HepG2 (cell line): ENCODE results near the gene ADAMTS17. TPM values are rescaled to one million over a fixed set of nuclear protein-coding genes. Genes with fewer than 3 reads are reported as not detected.

Experiments used
- ATAC-seq: fragments of 200-7000 bp; cut with Tn5 transposase; 3 replicates; pipeline ENCODE4 v1.9.1; 2020; ENCODE audit warnings: mild to moderate bottlenecking, moderate library complexity
- BruUV-seq: library from RNA; stranded (reverse); fragments of 400-500 nt; replicated peaks from 2 replicates; lab custom pipeline; 2021; lab: Mats Ljungman, UMichigan
- CTCF ChIA-PET: fragments of 300-600 bp; formaldehyde crosslinking; extraction: SDS; loops from one replicate; lab custom pipeline; 2021; ENCODE audit warnings: low total read pairs, inconsistent platforms, low intra/inter-chr PET ratio; lab: Yijun Ruan, JAX
- POLR2A ChIA-PET: fragments of 350-600 bp; sonication (Branson Sonifier 250); formaldehyde crosslinking; loops from one replicate; lab custom pipeline; 2020; ENCODE audit warnings: antibody characterized with exemption, inconsistent platforms; lab: Yijun Ruan, JAX
- DNase-seq: peaks from one replicate; pipeline ENCODE4 v3.0.0-alpha.2; 2015; ENCODE audit warnings: low spot score
- FAIRE-seq: peaks from 3 replicates; lab custom pipeline; 2011; peaks lifted over from hg19 to GRCh38; lab: Jason Lieb, UNC
- H2AFZ ChIP-seq: one replicate; pipeline ENCODE4 v1.6.1; 2011; ENCODE audit warnings: low read length, inconsistent platforms
- H3K27ac ChIP-seq: fragments of 300-600 bp; 3 replicates; pipeline ENCODE4 v1.8.0; 2011; ENCODE audit warnings: mixed run types, mild to moderate bottlenecking, mixed read lengths, low read length, inconsistent platforms; ENCODE audit not compliant: insufficient read depth; ENCODE audit errors: extremely low read length
- H3K27me3 ChIP-seq, 2 experiments: fragments of 200-600 bp in 1 of 2; 2 replicates in 1 of 2; 3 replicates in 1 of 2; pipeline versions ENCODE4 v1.6.0 to v1.8.0; 2011; ENCODE audit warnings: low read length in 2 of 2, mild to moderate bottlenecking in 2 of 2, moderate library complexity in 2 of 2, inconsistent platforms in 1 of 2; ENCODE audit not compliant: insufficient read depth in 2 of 2, control insufficient read depth in 1 of 2
- H3K36me3 ChIP-seq, 2 experiments: fragments of 200-600 bp in 1 of 2; replicated peaks in 1 of 2; 2 replicates in 1 of 2; 3 replicates in 1 of 2; pipeline versions ENCODE4 v1.5.1 to v1.8.0; 2011; ENCODE audit warnings: low read length in 2 of 2, inconsistent platforms in 1 of 2; ENCODE audit not compliant: insufficient read depth in 2 of 2, control insufficient read depth in 1 of 2
- H3K4me1 ChIP-seq: 2 replicates; pipeline ENCODE4 v1.5.1; 2012; ENCODE audit warnings: low read length, inconsistent platforms; ENCODE audit not compliant: insufficient read depth
- H3K4me2 ChIP-seq: 2 replicates; pipeline ENCODE4 v1.6.0; 2011; ENCODE audit warnings: low read depth, low read length, inconsistent platforms
- H3K4me3 ChIP-seq, 3 experiments: fragments of 200-600 bp in 1 of 3; sonication (generic), shearing (Covaris generic) in 1 of 3; replicated peaks in 1 of 3; 2 replicates each; pipeline ENCODE4 v1.5.1; 2011 to 2016; ENCODE audit warnings: low read length in 3 of 3, inconsistent platforms in 2 of 3, low read depth in 2 of 3, mild to moderate bottlenecking in 2 of 3, control low read depth in 1 of 3, mixed read lengths in 1 of 3; ENCODE audit not compliant: insufficient read depth in 1 of 3
- H3K79me2 ChIP-seq: one replicate; pipeline ENCODE4 v1.6.1; 2011; ENCODE audit warnings: low read length, inconsistent platforms; ENCODE audit not compliant: insufficient read depth
- H3K9ac ChIP-seq: 2 replicates; pipeline ENCODE4 v1.6.0; 2011; ENCODE audit warnings: mild to moderate bottlenecking, low read depth, low read length, inconsistent platforms; ENCODE audit not compliant: insufficient read depth
- H3K9me3 ChIP-seq: 2 replicates; pipeline ENCODE4 v1.5.1; 2012; ENCODE audit warnings: mild to moderate bottlenecking, low read length
- H4K20me1 ChIP-seq: 2 replicates; pipeline ENCODE4 v1.6.0; 2011; ENCODE audit warnings: inconsistent platforms, mild to moderate bottlenecking, low read length, moderate library complexity; ENCODE audit not compliant: insufficient read depth
- ATF7-NPFF ChIP-seq: sonication (generic); formaldehyde crosslinking; IDR thresholded peaks from 2 replicates; pipeline ENCODE4 v1.8.1; 2023; ENCODE audit warnings: mild to moderate bottlenecking, low read depth, missing genetic modification reagents, moderate library complexity
- FOSL2 ChIP-seq: sonication (generic); formaldehyde crosslinking; IDR thresholded peaks from 2 replicates; pipeline ENCODE4 v1.4.0; 2020; ENCODE audit warnings: missing genetic modification reagents
- GATA4 ChIP-seq: sonication (generic); IDR thresholded peaks from 2 replicates; pipeline ENCODE4 v1.6.1; 2016; ENCODE audit warnings: antibody characterized with exemption, low read depth, borderline replicate concordance
- KMT2A ChIP-seq: sonication (generic); formaldehyde crosslinking; IDR thresholded peaks from 2 replicates; pipeline ENCODE4 v1.4.0; 2020; ENCODE audit warnings: missing genetic modification reagents
- MAFG ChIP-seq: sonication (generic); formaldehyde crosslinking; IDR thresholded peaks from 2 replicates; pipeline ENCODE4 v1.5.1; 2020; ENCODE audit warnings: mild to moderate bottlenecking, missing genetic modification reagents
- MLX ChIP-seq: IDR thresholded peaks from 2 replicates; pipeline ENCODE4 v1.6.1; 2016
- PBX2 ChIP-seq: IDR thresholded peaks from 2 replicates; pipeline ENCODE4 v1.6.1; 2016; ENCODE audit warnings: control low read depth
- REXO4 ChIP-seq: sonication (generic); formaldehyde crosslinking; IDR thresholded peaks from 2 replicates; pipeline ENCODE4 v1.8.0; 2022; ENCODE audit warnings: missing genetic modification reagents, mild to moderate bottlenecking, borderline replicate concordance
- RXRB ChIP-seq: IDR thresholded peaks from 2 replicates; pipeline ENCODE4 v1.6.1; 2016; ENCODE audit warnings: borderline replicate concordance, missing genetic modification reagents, missing compliant biosample characterization
- SOX5 ChIP-seq: IDR thresholded peaks from 2 replicates; pipeline ENCODE4 v1.6.1; 2016; ENCODE audit warnings: borderline replicate concordance
- TOPORS ChIP-seq: sonication (generic); formaldehyde crosslinking; IDR thresholded peaks from 2 replicates; pipeline ENCODE4 v1.8.0; 2023; ENCODE audit warnings: mild to moderate bottlenecking, missing genetic modification reagents
- ZFP36 ChIP-seq: fragments of 150-350 bp; IDR thresholded peaks from 2 replicates; pipeline ENCODE4 v1.6.1; 2018; ENCODE audit warnings: borderline replicate concordance, low read length, low read depth; ENCODE audit not compliant: partially characterized antibody
- ZFP90 ChIP-seq: sonication (generic); formaldehyde crosslinking; IDR thresholded peaks from 2 replicates; pipeline ENCODE4 v1.8.0; 2022; ENCODE audit warnings: missing genetic modification reagents, mild to moderate bottlenecking, inconsistent platforms, borderline replicate concordance
- ZNF775 ChIP-seq: sonication (generic); formaldehyde crosslinking; IDR thresholded peaks from 2 replicates; pipeline ENCODE4 v1.4.0; 2020; ENCODE audit warnings: missing genetic modification reagents, mild to moderate bottlenecking, moderate library complexity, borderline replicate concordance
- ZNF816 ChIP-seq: sonication (generic); formaldehyde crosslinking; IDR thresholded peaks from 2 replicates; pipeline ENCODE4 v1.8.0; 2022; ENCODE audit warnings: missing genetic modification reagents, mild to moderate bottlenecking, borderline replicate concordance
- WGBS: methylation state at CpG from one replicate; pipeline ENCODE4 v1.1.6; 2017; ENCODE audit warnings: low lambda C conversion rate; 5-methylcytosine and 5-hydroxymethylcytosine counted together
- in situ Hi-C: cut with HindIII; loops from 2 replicates; pipeline ENCODE4 v1.10.0; 2017; ENCODE audit warnings: low pct_unique_long_range_greater_than_20kb; ENCODE audit not compliant: extremely low pct_ligation_motif_present
- intact Hi-C: fragments of 100-400 bp; cut with micrococcal nuclease; formaldehyde crosslinking; loops from one replicate; pipeline ENCODE4 v1.10.0; 2022; ENCODE audit not compliant: unreplicated experiment
- polyA plus RNA-seq, 8 experiments: library from polyadenylated mRNA; depleted of rRNA in 3 of 8; stranded (reverse) in 7 of 8; unstranded in 1 of 8; fragments of >200 nt; fragmentation: Illumina TruSeq in 4 of 8; extraction: Trizol in 4 of 8; gene quantifications; 2 replicates each; pipeline versions ENCODE4 v1.2.1 to v1.2.3, GENCODE V29; 2011 to 2016; ENCODE audit warnings: low read depth in 4 of 8, missing spikeins in 1 of 8, mixed read lengths in 1 of 8; ENCODE audit not compliant: insufficient read depth in 1 of 8
- total RNA-seq, 5 experiments: library from RNA; depleted of rRNA; stranded (reverse); fragments of >200 nt; fragmentation: Illumina TruSeq; extraction: Trizol; gene quantifications; 2 replicates each; pipeline ENCODE4 v1.2.3, GENCODE V29; 2016; ENCODE audit warnings: low read depth in 1 of 5
- TF ChIP-seq, protein P1 (sequence below): sonication (generic); formaldehyde crosslinking; IDR thresholded peaks from 2 replicates; pipeline ENCODE4 v1.5.1; 2020; ENCODE audit warnings: mild to moderate bottlenecking, missing genetic modification reagents, moderate library complexity
- TF ChIP-seq, protein P2 (sequence below): sonication (generic); formaldehyde crosslinking; IDR thresholded peaks from 2 replicates; pipeline ENCODE4 v1.4.0; 2020; ENCODE audit warnings: missing genetic modification reagents, borderline replicate concordance
- TF ChIP-seq, protein P3 (sequence below): sonication (generic); formaldehyde crosslinking; IDR thresholded peaks from 2 replicates; pipeline ENCODE4 v1.8.0; 2022; ENCODE audit warnings: missing genetic modification reagents, mild to moderate bottlenecking, inconsistent platforms, borderline replicate concordance
- TF ChIP-seq, protein P4 (sequence below): sonication (generic); formaldehyde crosslinking; conservative IDR thresholded peaks from 2 replicates; pipeline ENCODE4 v1.8.0; 2022; ENCODE audit warnings: mild to moderate bottlenecking, moderate library complexity, missing genetic modification reagents

Gene ADAMTS17
- total and polyA plus RNA-seq, 2 of the 13 experiments (the other 11 are each of a cell fraction or from before 2014, with no cell fraction given) = 0.02 to 0.04 TPM

DNA sequence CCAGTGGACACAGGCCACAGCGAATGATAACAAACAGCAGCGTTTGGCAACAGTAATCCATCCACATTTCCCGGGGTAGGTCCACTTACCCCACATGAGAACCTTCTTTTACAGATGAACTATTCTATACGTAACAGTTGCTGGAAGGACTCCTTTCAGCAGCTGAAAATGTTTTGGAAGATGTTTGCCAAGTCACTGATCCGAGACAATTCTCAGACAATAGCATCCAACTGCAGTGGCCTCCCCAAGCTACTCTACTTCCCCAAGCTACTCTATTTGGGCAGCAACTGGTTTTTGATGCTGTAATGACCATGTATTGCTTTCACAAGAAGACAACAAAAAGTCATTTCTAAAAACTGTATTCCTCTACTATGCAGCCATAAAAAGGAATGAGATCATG, 87.5 kb downstream of the ADAMTS17 start:
- Histone ChIP-seq H3K79me2 (no peaks in the 10 kb centered on the region), H3K36me3 (no peaks in the 10 kb centered on the region), H3K27ac (no peak overlapping the region), H3K9ac (no peak overlapping the region), H3K4me1 (no peaks in the 10 kb centered on the region), H2AFZ (no peak overlapping the region), H3K4me2 (no peak overlapping the region), H3K9me3 (no peaks in the 10 kb centered on the region), H3K27me3 (no peaks in the 10 kb centered on the region), H4K20me1 (no peaks in the 10 kb centered on the region), H3K4me3 (no peak overlapping the region)
- intact Hi-C loops = no loop called here
- ATAC-seq (no peak), DNase-seq (no peak), FAIRE-seq (no peak)
- TF ChIP-seq ZFP36 = no peak
- no peak for TF ChIP-seq MAFG (CRISPR knock-in tag)
- TF ChIP-seq, protein P1, sequence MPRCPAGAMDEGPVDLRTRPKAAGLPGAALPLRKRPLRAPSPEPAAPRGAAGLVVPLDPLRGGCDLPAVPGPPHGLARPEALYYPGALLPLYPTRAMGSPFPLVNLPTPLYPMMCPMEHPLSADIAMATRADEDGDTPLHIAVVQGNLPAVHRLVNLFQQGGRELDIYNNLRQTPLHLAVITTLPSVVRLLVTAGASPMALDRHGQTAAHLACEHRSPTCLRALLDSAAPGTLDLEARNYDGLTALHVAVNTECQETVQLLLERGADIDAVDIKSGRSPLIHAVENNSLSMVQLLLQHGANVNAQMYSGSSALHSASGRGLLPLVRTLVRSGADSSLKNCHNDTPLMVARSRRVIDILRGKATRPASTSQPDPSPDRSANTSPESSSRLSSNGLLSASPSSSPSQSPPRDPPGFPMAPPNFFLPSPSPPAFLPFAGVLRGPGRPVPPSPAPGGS (CRISPR knock-in tag) = no peak
- TF ChIP-seq RXRB (CRISPR knock-in tag) = no peak
- TF ChIP-seq PBX2 = no peak
- no peak for TF ChIP-seq ZNF775 (CRISPR knock-in tag)
- no peak for TF ChIP-seq GATA4
- no peak for TF ChIP-seq ZNF816 (CRISPR knock-in tag)
- TF ChIP-seq FOSL2 (CRISPR knock-in tag) = no peak
- no peak for TF ChIP-seq MLX (CRISPR knock-in tag)
- TF ChIP-seq, protein P2, sequence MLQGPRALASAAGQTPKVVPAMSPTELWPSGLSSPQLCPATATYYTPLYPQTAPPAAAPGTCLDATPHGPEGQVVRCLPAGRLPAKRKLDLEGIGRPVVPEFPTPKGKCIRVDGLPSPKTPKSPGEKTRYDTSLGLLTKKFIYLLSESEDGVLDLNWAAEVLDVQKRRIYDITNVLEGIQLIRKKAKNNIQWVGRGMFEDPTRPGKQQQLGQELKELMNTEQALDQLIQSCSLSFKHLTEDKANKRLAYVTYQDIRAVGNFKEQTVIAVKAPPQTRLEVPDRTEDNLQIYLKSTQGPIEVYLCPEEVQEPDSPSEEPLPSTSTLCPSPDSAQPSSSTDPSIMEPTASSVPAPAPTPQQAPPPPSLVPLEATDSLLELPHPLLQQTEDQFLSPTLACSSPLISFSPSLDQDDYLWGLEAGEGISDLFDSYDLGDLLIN = no peak
- TF ChIP-seq ZFP90 = no peak
- no peak for TF ChIP-seq TOPORS (CRISPR knock-in tag)
- TF ChIP-seq KMT2A (CRISPR knock-in tag) = no peak
- TF ChIP-seq, protein P3, sequence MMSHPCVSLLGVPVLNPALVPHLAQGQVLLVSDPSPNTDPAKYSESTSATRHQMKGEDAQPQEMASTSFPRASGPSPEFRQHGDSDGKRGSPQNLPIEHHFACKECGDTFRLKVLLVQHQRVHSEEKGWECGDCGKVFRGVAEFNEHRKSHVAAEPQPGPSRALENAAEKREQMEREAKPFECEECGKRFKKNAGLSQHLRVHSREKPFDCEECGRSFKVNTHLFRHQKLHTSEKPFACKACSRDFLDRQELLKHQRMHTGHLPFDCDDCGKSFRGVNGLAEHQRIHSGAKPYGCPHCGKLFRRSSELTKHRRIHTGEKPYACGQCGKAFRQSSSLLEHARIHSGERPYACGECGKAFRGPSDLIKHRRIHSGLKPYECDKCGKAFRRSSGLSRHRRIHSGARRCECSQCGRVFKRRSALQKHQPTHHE (CRISPR knock-in tag) = no peak
- no peak for TF ChIP-seq ATF7-NPFF (CRISPR knock-in tag)
- no peak for TF ChIP-seq SOX5
- TF ChIP-seq, protein P4, sequence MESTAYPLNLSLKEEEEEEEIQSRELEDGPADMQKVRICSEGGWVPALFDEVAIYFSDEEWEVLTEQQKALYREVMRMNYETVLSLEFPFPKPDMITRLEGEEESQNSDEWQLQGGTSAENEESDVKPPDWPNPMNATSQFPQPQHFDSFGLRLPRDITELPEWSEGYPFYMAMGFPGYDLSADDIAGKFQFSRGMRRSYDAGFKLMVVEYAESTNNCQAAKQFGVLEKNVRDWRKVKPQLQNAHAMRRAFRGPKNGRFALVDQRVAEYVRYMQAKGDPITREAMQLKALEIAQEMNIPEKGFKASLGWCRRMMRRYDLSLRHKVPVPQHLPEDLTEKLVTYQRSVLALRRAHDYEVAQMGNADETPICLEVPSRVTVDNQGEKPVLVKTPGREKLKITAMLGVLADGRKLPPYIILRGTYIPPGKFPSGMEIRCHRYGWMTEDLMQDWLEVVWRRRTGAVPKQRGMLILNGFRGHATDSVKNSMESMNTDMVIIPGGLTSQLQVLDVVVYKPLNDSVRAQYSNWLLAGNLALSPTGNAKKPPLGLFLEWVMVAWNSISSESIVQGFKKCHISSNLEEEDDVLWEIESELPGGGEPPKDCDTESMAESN (CRISPR knock-in tag) = no peak
- TF ChIP-seq REXO4 (CRISPR knock-in tag) = no peak
- BruUV-seq = no TSS peak
- 28% methylated on average over 5 of the region's 5 CpGs for WGBS
- POLR2A ChIA-PET = no interaction called here
- CTCF ChIA-PET = no interaction called here
- in situ Hi-C loops = no loop called here
